Hepatocyte (in vitro differentiated cells): ENCODE data around the gene C20orf141. TPM values are rescaled to one million over a fixed set of nuclear protein-coding genes. Genes with fewer than 3 reads are reported as not detected.

Experiments used
- DNase-seq: peaks from one replicate; pipeline ENCODE4 v3.0.0-alpha.2; 2016; ENCODE audit warnings: low spot score
- H2AFZ ChIP-seq: fragments of 200-600 bp; sonication (generic); 2 replicates; pipeline ENCODE4 v1.6.0; 2016; ENCODE audit warnings: antibody characterized with exemption, mild to moderate bottlenecking
- H3K27ac ChIP-seq: fragments of 200-600 bp; sonication (generic); 2 replicates; pipeline ENCODE4 v1.5.1; 2016; ENCODE audit warnings: mild to moderate bottlenecking
- H3K27me3 ChIP-seq: fragments of 200-600 bp; sonication (generic); 2 replicates; pipeline ENCODE4 v1.6.1; 2016
- H3K36me3 ChIP-seq: fragments of 200-600 bp; sonication (generic); replicated peaks from 2 replicates; pipeline ENCODE4 v1.5.1; 2016; ENCODE audit warnings: low read depth; ENCODE audit not compliant: insufficient read depth
- H3K4me1 ChIP-seq: fragments of 200-600 bp; sonication (generic); 2 replicates; pipeline ENCODE4 v1.5.1; 2016; ENCODE audit warnings: mild to moderate bottlenecking, moderate library complexity; ENCODE audit not compliant: insufficient read depth
- H3K4me2 ChIP-seq: fragments of 200-600 bp; sonication (generic); 2 replicates; pipeline ENCODE4 v1.6.0; 2016
- H3K4me3 ChIP-seq: fragments of 200-600 bp; sonication (generic); 2 replicates; pipeline ENCODE4 v1.5.1; 2016; ENCODE audit warnings: mild to moderate bottlenecking
- H3K79me2 ChIP-seq: fragments of 200-600 bp; sonication (generic); 2 replicates; pipeline ENCODE4 v1.6.0; 2017; ENCODE audit warnings: mild to moderate bottlenecking
- H3K9me2 ChIP-seq: fragments of 200-600 bp; sonication (generic); replicated peaks from 2 replicates; pipeline ENCODE4 v1.6.0; 2017; ENCODE audit warnings: mild to moderate bottlenecking; ENCODE audit not compliant: insufficient read depth
- H3K9me3 ChIP-seq: fragments of 200-600 bp; sonication (generic); 2 replicates; pipeline ENCODE4 v1.5.1; 2016; ENCODE audit warnings: low read depth, mild to moderate bottlenecking
- H4K20me1 ChIP-seq: fragments of 200-600 bp; sonication (generic); 2 replicates; pipeline ENCODE4 v1.6.0; 2016; ENCODE audit warnings: mild to moderate bottlenecking; ENCODE audit not compliant: insufficient read depth, poor library complexity, severe bottlenecking
- EZH2 ChIP-seq: fragments of 200-600 bp; sonication (generic); IDR thresholded peaks from 2 replicates; pipeline ENCODE4 v1.6.1; 2016; ENCODE audit warnings: antibody characterized with exemption, mild to moderate bottlenecking, borderline replicate concordance
- EZH2phosphoT487 ChIP-seq: fragments of 200-600 bp; sonication (generic); IDR thresholded peaks from one replicate; pipeline ENCODE4 v1.6.1; 2018; ENCODE audit warnings: antibody characterized with exemption, mild to moderate bottlenecking, low read depth, moderate library complexity; ENCODE audit not compliant: unreplicated experiment, severe bottlenecking
- WGBS: methylation state at CpG from one replicate; pipeline ENCODE4 v1.1.6; 2016; ENCODE audit warnings: low lambda C conversion rate; ENCODE audit errors: missing lambda C conversion rate; 5-methylcytosine and 5-hydroxymethylcytosine counted together
- polyA plus RNA-seq: library from polyadenylated mRNA; unstranded; fragments of >200 nt; fragmentation: Nextera tagmentation; extraction: Ambion mirVana; gene quantifications from 2 replicates; pipeline ENCODE4 v1.2.1, GENCODE V29; 2016
- total RNA-seq: library from RNA; depleted of rRNA; stranded (reverse); fragments of >200 nt; gene quantifications from 2 replicates; pipeline ENCODE4 v1.2.3, GENCODE V29; 2014
- TF ChIP-seq, protein P1 (sequence below): fragments of 200-600 bp; sonication (generic); IDR thresholded peaks from 2 replicates; pipeline ENCODE4 v1.5.1; 2016; ENCODE audit warnings: antibody characterized with exemption, mild to moderate bottlenecking; ENCODE audit not compliant: poor library complexity

C20orf141 gene
- total and polyA plus RNA-seq, 2 experiments from 2014 or later: not detected

GRCh38 chr20:2838170-2838797 lies 23.5 kb downstream of the C20orf141 start:
- Histone ChIP-seq H3K27ac (no peak overlapping the region), H3K4me1 (peaks cover 15% of the 10 kb centered on the region), H4K20me1 (no peaks in the 10 kb centered on the region), H3K79me2 (peaks cover 31% of the 10 kb centered on the region), H3K27me3 (no peaks in the 10 kb centered on the region), H3K4me3 (no peak overlapping the region), H3K9me3 (no peaks in the 10 kb centered on the region), H3K9me2 (no peaks in the 10 kb centered on the region), H3K36me3 (no peaks in the 10 kb centered on the region), H2AFZ (no peak overlapping the region), H3K4me2 (no peak overlapping the region)
- 98% methylated on average over 19 of the region's 19 CpGs for WGBS
- DNase-seq: no peak
- TF ChIP-seq, protein P1, sequence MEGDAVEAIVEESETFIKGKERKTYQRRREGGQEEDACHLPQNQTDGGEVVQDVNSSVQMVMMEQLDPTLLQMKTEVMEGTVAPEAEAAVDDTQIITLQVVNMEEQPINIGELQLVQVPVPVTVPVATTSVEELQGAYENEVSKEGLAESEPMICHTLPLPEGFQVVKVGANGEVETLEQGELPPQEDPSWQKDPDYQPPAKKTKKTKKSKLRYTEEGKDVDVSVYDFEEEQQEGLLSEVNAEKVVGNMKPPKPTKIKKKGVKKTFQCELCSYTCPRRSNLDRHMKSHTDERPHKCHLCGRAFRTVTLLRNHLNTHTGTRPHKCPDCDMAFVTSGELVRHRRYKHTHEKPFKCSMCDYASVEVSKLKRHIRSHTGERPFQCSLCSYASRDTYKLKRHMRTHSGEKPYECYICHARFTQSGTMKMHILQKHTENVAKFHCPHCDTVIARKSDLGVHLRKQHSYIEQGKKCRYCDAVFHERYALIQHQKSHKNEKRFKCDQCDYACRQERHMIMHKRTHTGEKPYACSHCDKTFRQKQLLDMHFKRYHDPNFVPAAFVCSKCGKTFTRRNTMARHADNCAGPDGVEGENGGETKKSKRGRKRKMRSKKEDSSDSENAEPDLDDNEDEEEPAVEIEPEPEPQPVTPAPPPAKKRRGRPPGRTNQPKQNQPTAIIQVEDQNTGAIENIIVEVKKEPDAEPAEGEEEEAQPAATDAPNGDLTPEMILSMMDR: no peak
- no peak for TF ChIP-seq EZH2phosphoT487
- no peak for TF ChIP-seq EZH2

- H3K4me2 ChIP-seq: peak overlapping the region; percentile 99
- H3K9me3 ChIP-seq: no peaks in the 10 kb centered on the region
- H3K4me3 ChIP-seq: no peak overlapping the region
- H3K27me3 ChIP-seq: no peaks in the 10 kb centered on the region
- H4K20me1 ChIP-seq: no peaks in the 10 kb centered on the region
- 95% methylated on average over 15 of the region's 15 CpGs for WGBS
- DNase-seq: no peak
- H3K27ac ChIP-seq: no peak overlapping the region
- H3K79me2 ChIP-seq: peaks cover 35% of the 10 kb centered on the region
- TF ChIP-seq, protein P1: no peak
- no peak for TF ChIP-seq EZH2phosphoT487
- no peak for TF ChIP-seq EZH2
- H3K4me1 ChIP-seq: peaks cover 15% of the 10 kb centered on the region
- no peak overlapping the region for H2AFZ ChIP-seq
- H3K9me2 ChIP-seq: no peaks in the 10 kb centered on the region
- no peaks in the 10 kb centered on the region for H3K36me3 ChIP-seq
These were observed 24.3 kb downstream of the C20orf141 start for GRCh38 chr20:2838847-2839671.

DNA sequence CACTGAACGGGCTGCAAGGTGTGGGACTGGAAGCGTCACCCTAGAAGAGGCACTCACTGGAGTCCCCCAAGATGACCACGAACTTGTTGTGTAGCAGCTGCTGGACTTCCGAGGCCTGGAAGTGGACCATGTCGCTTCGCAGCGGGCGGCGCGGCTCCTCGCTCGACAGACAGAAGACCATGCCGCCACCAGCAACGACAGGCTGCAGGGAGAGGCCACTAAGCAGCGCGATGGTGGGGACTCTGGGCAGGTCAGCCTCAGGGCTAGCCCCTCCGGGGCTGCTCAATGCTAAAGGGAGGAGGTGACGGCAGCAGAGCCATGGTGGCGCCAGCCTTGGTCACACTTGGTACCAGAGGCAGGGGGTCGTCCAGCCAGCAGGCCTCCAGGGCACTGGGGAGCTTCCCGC lies 24.9 kb downstream of the C20orf141 start:
- Histone ChIP-seq H3K9me3 (no peaks in the 10 kb centered on the region), H4K20me1 (no peaks in the 10 kb centered on the region), H2AFZ (peak overlapping the region; percentile 100), H3K4me2 (peak overlapping the region; percentile 99), H3K27me3 (no peaks in the 10 kb centered on the region), H3K79me2 (peaks cover 35% of the 10 kb centered on the region), H3K36me3 (no peaks in the 10 kb centered on the region), H3K9me2 (no peaks in the 10 kb centered on the region), H3K4me1 (peaks cover 15% of the 10 kb centered on the region), H3K27ac (no peak overlapping the region), H3K4me3 (peak overlapping the region; percentile 98)
- 94% methylated on average over 20 of the region's 21 CpGs for WGBS
- no peak for TF ChIP-seq EZH2
- TF ChIP-seq EZH2phosphoT487: no peak
- TF ChIP-seq, protein P1: no peak
- no peak for DNase-seq
